GDM1 (cell line): Measurements from ENCODE around the gene RNF145.
A peak's percentile ranks its signal among the peaks of the same experiment; 100 is the strongest.
"Not testable (repeated sequence)": the region's sequence is repeated elsewhere in the genome, so short reads cannot be mapped to it uniquely, and the experiment has no call there.

Source experiments
- DNase-seq: peaks from one replicate; lab custom pipeline; 2025; lab: John Stamatoyannopoulos, UW

Gene RNF145, protein sequence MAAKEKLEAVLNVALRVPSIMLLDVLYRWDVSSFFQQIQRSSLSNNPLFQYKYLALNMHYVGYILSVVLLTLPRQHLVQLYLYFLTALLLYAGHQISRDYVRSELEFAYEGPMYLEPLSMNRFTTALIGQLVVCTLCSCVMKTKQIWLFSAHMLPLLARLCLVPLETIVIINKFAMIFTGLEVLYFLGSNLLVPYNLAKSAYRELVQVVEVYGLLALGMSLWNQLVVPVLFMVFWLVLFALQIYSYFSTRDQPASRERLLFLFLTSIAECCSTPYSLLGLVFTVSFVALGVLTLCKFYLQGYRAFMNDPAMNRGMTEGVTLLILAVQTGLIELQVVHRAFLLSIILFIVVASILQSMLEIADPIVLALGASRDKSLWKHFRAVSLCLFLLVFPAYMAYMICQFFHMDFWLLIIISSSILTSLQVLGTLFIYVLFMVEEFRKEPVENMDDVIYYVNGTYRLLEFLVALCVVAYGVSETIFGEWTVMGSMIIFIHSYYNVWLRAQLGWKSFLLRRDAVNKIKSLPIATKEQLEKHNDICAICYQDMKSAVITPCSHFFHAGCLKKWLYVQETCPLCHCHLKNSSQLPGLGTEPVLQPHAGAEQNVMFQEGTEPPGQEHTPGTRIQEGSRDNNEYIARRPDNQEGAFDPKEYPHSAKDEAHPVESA

DNA sequence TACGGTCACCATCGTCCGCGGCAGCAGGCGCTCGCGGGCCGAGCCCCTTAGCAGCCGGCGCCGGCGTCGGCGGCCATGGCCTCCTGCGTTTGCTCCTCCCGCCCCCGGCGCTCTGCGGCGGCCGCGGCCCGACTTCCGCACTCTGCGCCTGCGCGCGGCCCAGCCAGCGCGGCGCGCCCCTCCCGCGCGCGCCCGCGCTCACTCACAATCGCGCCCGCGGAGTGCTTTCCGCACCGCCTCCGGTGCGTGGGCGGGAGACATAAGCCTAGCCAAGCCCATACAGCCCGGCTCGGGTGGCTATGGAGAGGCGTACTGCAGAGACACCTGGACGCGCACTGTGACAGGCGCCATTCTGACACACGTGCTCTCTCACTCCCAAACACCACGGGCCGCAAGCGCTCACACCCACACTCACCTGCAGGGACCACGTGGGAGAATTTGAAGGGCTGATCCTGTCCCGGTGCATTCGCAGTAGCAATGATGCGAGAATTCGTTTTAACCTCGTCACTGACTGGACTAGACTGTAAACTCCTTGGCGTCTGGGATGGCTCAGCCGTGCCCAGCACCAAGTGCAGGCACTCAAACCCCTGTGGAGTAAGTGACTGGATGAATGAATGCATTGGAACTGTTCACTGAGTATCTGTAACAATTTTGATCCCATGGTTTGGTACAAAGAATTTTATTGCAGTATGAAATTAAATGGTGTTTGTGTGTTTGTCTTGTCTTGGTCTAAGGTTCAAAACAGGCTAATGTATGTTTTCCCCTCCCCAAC is at the start of gene RNF145:
Gene RNF145 (minus strand): TSS at position 116 of the 772 bp plus-strand sequence. CDS start 5,936 bp downstream, outside the sequence.
- DNase-seq: peak; percentile 84

DNA sequence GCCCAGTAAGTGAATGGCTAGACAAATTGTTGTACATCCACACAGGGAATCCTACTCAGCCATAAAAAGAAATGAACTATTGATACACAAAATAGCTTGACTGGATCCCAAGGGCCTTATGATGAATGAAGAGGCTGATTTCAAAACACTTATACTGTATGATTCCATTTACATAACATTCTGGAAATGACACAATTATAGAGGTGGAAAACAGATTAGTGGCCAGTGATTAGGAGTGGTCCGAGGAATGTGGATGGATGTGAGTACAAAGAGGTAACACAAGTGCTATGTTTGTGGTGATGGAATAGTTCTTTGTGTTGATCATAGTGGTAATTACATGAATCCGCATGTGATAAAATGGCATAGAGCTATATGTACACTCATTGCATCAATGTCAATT is 49.0 kb upstream of the RNF145 start:
- no peak for DNase-seq

DNA sequence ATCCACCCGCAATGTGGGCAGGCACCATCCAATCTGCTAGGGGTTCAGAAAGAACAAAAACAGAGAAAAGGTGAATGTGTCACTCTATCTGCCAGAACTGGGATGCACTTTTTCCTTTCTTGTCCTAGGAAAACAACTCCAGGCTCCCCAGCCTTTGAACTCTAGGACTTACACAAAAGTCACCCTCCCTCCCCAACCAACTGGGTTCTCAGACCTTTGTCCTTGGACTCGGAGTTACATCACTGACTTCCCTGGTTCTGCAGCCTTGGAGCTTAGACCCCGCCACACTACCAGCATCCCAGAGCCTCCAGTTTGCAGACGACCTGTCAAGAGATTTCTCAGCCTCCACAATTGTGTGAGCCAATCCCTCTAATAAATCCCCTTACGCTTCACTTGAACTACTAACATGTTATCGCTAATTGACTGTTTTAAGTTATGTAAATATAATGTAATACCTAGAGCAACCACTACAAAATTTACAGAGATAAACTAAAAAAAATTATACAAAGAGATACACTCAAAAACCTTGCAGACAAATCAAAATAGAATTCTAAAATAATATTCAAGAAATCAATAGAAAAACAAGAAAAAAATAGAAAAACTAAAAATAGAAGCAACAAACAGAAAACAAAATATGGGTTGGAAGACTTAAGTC is 48.4 kb upstream of the RNF145 start:
- DNase-seq: no peak

DNA sequence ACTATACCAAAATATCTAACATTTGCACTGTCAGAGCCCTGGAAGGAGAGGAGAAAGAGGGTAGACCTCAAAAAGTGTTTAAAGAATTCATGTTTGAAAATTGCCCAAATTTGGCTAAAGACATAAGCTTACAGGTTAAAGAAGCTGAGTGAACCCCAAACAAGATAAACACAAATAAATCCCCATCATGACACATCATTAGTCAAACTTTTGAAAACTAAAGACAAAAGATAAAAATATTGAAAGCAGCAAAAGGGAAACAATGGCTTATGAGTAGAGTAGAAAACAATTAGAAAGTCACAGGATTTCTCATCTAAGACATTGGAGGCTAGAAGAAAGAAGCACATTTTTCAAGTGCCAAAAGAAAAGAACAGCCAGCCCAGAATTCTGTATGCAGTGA is 47.7 kb upstream of the RNF145 start:
- no peak for DNase-seq

DNA sequence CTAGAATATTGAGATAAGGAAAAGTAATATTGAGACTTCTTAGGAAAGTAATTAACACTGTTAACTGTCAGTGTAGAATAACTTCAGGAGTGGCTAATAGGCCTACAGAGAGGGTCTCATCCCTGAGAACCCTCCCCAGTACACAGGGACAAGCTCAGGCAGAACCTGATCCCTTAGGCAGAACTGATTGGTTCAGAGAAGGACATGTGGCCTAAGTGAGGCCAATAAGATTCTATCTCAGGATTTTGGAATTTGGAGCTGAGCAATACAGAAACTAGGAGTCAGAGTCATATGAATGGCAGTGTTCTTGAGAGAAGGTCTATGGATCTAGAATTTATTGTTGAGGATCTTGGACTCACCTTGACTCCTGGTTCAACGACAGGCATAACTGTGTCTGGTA is 42.8 kb upstream of the RNF145 start:
- no peak for DNase-seq

DNA sequence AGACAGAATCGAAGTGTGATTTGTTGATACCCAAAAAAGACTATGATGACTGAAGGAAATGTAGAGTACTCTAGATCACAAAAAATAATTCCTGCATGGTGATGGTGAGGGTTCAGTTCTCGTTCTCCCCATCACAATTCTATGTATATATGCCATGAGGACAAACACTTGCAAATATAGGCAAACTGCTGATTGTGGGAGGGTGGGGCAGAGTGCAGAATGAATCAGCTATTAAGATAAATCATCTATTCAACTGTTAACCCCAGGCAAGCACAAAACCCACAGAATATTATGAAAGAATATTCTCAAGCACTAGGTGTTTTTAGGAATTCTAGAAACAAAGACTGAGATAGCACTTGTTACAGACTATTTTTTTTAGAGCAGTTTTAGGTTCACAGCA is 39.8 kb upstream of the RNF145 start:
- DNase-seq: no peak

DNA sequence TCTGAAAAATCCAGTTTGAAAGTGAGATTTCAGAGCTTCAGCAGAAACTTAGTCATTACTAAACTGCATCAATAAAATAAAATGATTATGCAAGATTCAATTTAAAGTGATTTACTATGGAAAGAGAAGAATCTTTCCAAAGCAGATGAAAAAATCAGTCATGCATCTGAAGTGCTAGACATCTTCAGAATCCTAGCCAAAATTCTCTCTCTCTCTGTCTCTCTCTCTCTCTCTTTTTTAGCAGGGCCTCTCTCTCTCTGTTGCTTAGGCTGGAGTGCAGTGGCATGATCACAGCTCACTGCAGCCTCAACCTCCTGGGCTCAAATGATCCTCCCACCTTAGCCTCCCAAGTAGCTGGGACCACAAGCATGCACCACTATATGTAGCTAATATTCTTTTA is 35.5 kb upstream of the RNF145 start:
- no peak for DNase-seq

DNA sequence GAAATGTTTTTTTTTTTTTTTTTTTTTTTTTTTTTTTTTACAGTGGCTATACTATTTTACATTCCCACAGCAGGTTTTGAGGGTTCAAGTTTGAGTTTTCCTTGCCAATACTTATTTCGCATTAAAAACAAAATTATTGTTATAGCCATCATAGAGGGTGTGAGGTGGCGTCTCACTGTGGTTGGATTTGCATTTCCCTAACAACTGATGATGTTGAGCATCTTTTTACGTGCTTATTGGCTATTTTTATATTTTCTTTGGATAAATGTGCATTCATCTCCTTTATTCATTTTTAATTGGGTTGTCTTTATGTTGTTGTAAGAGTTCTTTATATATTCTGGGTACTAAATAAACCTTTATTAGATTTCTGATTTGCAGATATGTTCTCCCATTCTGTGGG is 34.8 kb upstream of the RNF145 start:
- no peak for DNase-seq

DNA sequence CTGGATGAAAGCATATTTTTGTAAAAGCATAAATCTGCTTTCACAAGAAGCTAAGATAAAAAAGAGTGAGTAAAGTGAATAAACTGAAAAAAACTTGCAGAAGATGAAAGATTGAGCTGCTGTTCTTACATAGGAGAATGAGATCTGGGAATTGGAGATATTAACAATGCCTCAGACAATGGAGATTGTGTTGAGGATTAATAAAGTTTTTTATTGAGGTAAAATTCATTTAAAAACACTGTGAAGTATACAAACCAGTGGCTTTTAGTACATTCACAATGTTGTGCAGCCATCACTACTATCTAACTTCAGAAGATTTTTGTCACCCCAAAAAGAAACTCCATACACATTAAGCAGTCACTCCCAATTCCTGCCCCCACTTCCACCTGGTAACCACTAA is 34.0 kb upstream of the RNF145 start:
- DNase-seq: no peak

DNA sequence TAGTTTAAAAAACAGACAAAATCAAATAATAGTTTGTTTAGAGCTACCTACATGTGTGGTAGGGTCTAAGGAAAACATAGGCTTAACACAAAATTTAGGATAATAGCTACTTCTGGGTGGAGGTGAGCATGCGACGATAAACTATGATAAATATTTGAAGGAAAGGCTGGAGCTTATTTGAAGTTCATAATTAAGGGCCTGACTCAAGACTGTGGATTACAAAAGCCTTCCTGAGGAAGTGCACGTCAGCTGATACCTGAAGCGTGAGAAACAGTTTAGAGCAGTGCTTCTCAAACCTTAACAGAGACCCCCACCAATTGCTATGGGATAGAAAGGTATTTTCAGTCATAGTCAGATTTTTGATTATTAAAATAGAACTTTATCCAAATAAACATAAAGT is 33.3 kb upstream of the RNF145 start:
- DNase-seq: no peak

DNA sequence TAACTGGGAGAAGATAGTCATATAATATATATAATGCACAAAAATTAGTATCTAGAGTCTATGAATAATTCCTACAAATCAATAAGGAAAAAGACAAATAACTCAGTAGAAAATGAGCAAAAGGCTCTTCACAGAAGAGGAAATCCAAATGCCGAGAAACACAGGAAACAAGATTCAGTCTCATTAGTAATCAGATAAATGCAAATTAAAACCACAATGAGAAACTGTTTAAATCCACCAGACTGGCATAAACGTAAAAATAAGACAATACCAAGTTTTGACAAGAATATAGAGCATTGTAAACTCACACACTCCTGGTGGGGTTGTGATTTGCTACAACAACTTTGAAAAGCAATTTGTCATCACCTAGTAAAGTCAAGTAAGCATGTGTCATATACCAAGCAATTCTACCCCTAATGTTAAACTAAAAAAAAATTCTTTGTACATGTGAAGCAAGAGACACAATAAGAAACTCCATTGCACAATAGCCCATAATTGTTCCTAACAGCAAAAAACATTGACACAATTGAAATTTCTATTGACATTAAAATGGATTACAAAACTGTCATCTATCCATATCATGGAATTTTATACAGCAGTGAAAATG is 32.7 kb upstream of the RNF145 start:
- no peak for DNase-seq

DNA sequence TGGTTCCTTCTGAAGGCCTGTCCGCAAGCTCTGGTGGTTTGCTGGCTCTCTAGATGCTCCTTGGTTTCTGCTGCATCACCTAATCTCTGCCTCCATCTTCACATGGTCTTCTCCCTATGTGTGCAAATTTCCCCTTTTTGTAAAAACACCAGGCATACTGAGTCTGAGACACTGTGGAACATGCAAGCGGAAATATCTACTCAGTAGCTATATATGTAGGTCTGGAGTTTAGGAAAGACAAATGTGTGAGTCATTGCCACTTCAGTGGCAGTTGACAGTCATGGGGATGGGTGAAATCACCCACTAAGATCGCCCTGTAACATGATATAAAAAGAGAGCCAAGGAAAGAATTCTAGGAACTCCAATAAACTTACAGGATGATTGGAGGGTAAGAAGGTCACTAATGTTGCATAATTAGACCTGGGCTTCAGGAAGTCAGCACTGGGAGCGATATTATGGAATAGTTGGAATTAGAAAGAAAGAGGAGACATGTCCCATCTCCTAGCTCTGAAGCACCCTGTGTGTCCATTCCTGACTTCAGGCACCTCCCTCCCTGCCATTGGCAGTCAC is 31.0 kb upstream of the RNF145 start:
- DNase-seq: peak; percentile 55

DNA sequence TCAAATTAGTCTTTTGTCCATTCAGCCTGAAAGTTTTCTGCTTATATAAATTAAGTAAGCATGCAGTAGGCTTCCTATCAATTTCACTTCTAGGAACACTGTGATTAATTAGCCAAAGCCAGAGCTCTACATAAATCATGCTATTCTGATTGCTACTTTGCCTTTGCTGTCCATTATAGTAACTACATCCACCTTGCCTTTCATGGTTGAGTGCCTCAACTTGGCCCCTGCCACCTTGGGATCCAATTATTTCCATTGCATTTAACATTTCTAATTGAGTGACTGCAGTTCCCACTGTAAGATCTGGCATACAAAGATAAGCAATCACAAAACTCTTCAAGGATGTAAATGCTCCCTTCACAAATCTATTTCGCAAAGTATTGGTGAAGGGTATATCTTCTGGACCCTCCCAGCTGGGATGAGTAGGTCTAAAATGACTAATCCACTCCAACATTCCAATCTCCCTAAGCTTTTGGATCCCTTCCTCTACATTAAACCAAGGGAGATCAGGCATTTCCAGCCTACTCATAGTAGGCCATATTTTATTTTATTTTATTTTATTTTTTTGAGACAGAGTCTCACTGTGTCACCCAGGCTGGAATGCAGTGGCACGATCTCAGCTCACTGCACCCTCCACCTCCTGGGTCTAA is 26.6 kb upstream of the RNF145 start:
- not testable (repeated sequence) for DNase-seq

DNA sequence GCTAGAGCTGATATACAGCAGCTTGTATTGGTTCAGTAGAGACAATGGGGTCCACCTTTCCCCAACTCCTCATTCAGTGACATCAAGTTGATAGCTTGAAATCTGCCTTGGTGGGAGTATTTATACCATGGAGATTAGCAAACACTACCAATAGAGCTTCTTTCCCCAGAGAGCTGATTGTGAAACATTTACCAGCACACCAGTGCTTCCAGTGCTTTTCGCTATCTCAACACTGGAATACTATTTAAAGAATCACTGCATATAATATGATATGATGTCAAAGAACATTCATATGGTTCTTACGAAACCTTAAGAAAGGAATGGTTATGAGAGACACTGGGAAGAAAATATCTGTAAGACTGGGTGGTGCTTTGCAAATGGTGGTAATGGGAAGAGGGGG is 21.8 kb upstream of the RNF145 start:
- DNase-seq: no peak

DNA sequence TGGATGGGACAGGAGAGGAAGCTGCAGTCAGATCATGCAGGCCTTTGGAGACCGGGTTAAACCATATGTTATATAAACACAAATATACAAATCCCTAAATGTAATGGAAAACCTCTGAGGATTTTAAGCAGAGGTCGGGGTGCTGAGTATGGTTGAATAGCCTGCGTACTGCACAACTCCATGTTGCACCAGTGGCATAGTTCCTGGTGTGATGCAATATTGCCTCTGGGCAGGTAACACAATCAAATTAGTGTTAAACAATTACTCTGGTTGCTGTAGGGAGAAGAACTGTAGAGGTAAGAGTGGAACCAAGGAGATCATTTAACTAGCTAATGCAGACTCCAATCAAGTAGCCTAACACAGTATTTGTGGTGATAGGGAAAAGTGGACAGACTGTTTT is 21.3 kb upstream of the RNF145 start:
- no peak for DNase-seq

DNA sequence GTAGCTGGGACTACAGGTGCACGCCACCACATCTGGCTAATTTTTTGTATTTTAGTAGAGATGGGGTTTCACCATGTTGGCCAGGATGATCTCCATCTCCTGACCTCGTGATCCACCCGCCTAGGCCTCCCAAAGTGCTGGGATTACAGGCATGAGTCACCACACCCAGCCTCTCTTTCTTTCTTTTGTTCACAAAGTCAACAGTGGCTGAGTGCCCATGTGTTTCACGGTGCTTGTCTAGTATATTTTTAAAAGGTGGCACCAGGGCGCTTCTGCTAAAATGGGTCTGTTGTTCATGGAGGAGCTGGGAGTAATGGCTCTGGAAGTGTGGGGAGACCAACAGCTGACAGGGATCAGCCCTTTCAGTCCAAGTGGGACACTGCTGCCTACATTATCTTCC is 18.7 kb upstream of the RNF145 start:
- DNase-seq: not testable (repeated sequence)

DNA sequence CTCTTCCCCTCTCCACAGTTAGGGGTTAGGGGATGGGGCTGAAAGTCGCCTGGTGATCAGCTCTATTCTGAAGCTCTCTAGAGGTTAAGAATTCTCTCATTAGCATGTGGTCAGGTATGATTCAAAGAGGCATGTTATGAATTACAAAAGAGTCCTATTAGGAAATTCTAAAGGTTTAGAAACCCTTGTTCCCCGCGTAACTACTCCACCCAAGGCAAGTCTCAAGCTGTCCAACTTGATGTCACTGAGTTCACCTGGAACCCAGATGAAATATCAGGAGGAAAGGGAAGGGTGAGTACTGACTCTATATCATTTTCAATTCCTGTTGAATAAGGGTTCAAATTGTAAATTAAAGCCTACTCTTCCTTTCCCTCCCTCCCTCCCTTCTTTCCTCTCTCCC is 18.1 kb upstream of the RNF145 start:
- DNase-seq: no peak

DNA sequence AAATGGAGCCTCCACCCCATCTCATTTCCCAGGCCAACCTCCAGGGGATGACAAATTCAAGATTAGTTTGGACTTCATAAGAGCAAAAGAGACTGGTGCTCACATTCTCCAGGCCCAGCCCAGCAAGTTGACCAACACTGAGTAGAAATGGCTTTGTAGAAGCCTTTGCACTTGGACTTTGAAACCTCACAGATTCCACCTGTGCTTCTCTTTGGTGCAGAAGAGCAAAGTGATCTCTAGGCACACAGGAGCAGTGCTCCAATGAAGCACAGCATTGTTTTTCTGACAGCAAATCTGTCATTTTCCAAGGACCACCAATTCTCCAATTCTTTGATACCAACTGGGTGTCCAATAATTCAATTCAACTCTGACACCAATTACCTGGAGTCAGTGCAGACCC is 17.1 kb upstream of the RNF145 start:
- DNase-seq: no peak

DNA sequence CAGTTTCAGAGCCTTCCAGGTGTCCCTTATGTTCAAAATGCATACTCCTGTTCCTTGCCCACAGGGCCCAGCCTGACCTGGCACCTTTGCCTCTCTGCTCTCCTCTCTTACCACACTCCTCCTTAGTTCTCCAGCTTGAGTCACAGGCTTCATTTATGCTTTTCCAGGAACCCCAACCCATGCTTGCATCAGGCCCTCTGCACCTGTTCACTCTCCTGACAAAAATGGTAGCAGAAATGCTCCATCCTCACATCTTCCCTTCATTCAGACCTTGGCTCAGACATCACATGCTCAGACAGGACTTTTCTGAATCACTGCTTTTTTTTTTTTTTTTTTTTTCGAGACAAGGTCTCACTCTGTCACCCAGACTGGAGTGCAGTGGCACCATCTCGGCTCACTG is 15.1 kb upstream of the RNF145 start:
- DNase-seq: no peak

DNA sequence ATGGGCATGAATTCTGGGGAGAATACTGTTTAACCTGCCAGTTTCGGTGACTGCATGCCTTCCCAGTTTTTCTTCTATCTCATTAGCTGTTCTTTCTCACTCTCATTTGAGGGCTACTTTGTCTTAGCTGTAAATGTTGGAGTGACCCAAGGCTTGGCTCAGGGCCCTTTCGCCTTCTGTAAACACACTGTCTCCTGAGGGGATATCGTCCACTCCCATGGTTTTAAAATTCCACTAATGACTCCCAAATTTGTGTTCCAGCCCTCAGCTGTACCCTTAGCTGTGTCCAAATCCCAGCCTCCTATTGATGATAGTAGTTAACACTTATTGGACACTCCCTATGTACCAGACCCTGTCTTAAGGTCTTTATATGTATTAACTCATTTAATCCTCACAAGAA is 14.1 kb upstream of the RNF145 start:
- no peak for DNase-seq

DNA sequence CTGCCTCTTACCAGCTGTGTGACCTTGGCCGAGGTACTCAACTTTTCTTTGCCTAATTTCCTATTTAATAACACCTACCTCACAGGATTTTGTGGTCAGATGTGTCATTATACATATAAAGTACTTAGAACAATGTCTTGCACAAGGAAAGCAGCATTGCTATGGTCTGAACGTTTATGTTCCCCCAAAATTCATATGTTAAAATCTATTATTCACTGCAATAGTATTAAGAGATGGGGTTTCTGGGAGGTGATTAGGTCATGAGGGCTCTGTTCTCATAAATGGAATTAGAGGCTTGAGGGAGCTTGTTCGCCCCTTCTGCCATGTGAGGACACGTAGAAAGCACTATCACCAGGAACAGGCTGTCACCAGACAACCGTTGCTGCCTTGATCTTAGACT is 10.9 kb upstream of the RNF145 start:
- no peak for DNase-seq
